Trophoblast cell (in vitro differentiated cells and primary cell): ENCODE results near the gene CLINT1.

Experiments used
- DNase-seq, 2 donors: peaks; one replicate each; pipeline ENCODE4 v3.0.0-alpha.2; 2016
- H2AFZ ChIP-seq: 2 replicates; pipeline ENCODE4 v1.6.1; 2013; ENCODE audit warnings: low read length, moderate library complexity, mild to moderate bottlenecking; ENCODE audit not compliant: insufficient read depth, poor library complexity
- H2AK5ac ChIP-seq: 2 replicates; pipeline ENCODE4 v1.6.1; 2013; ENCODE audit warnings: mild to moderate bottlenecking, low read length
- H2BK120ac ChIP-seq: 2 replicates; pipeline ENCODE4 v1.6.1; 2013; ENCODE audit warnings: low read length, mild to moderate bottlenecking, moderate library complexity; ENCODE audit not compliant: insufficient read depth, poor library complexity
- H2BK12ac ChIP-seq: 2 replicates; pipeline ENCODE4 v1.6.1; 2013; ENCODE audit warnings: mild to moderate bottlenecking, low read length, moderate library complexity
- H2BK5ac ChIP-seq: 2 replicates; pipeline ENCODE4 v1.6.1; 2013; ENCODE audit warnings: low read length, low read depth, moderate library complexity, mild to moderate bottlenecking; ENCODE audit not compliant: poor library complexity
- H3K14ac ChIP-seq: 2 replicates; pipeline ENCODE4 v1.6.1; 2013; ENCODE audit warnings: mild to moderate bottlenecking, low read length
- H3K18ac ChIP-seq: 2 replicates; pipeline ENCODE4 v1.6.1; 2013; ENCODE audit warnings: mild to moderate bottlenecking, low read length
- H3K23ac ChIP-seq: 2 replicates; pipeline ENCODE4 v1.6.1; 2013; ENCODE audit warnings: low read length
- H3K27ac ChIP-seq: 2 replicates; pipeline ENCODE4 v1.5.1; 2013; ENCODE audit warnings: low read depth, mild to moderate bottlenecking, inconsistent platforms, low read length, moderate library complexity
- H3K27me3 ChIP-seq: 2 replicates; pipeline ENCODE4 v1.6.1; 2013; ENCODE audit warnings: inconsistent platforms, mild to moderate bottlenecking, low read length, moderate library complexity; ENCODE audit not compliant: insufficient read depth
- H3K36me3 ChIP-seq, 2 experiments: 1 replicate in 1 of 2; 2 replicates in 1 of 2; pipeline ENCODE4 v1.6.1; 2013; ENCODE audit warnings: low read length in 2 of 2, mild to moderate bottlenecking in 2 of 2, moderate library complexity in 1 of 2; ENCODE audit not compliant: insufficient read depth in 2 of 2, control insufficient read depth in 1 of 2
- H3K4ac ChIP-seq: 2 replicates; pipeline ENCODE4 v1.6.1; 2013; ENCODE audit warnings: low read depth, mild to moderate bottlenecking, low read length, moderate library complexity
- H3K4me1 ChIP-seq, 2 experiments: 1 replicate in 1 of 2; 2 replicates in 1 of 2; pipeline ENCODE4 v1.6.1; 2013; ENCODE audit warnings: low read length in 2 of 2, mild to moderate bottlenecking in 2 of 2, moderate library complexity in 1 of 2; ENCODE audit not compliant: insufficient read depth in 2 of 2, control insufficient read depth in 1 of 2
- H3K4me2 ChIP-seq: 2 replicates; pipeline ENCODE4 v1.6.1; 2013; ENCODE audit warnings: inconsistent platforms, mild to moderate bottlenecking, low read length, moderate library complexity
- H3K4me3 ChIP-seq: 2 replicates; pipeline ENCODE4 v1.5.1; 2013; ENCODE audit warnings: mild to moderate bottlenecking, low read depth, low read length, inconsistent platforms
- H3K79me1 ChIP-seq: one replicate; pipeline ENCODE4 v1.6.1; 2013; ENCODE audit warnings: low read length
- H3K79me2 ChIP-seq: 2 replicates; pipeline ENCODE4 v1.6.1; 2013; ENCODE audit warnings: low read length, mild to moderate bottlenecking; ENCODE audit not compliant: control insufficient read depth, insufficient read depth, poor library complexity
- H3K9ac ChIP-seq: 2 replicates; pipeline ENCODE4 v1.6.1; 2013; ENCODE audit warnings: mild to moderate bottlenecking, low read length
- H3K9me3 ChIP-seq: 2 replicates; pipeline ENCODE4 v1.6.1; 2013; ENCODE audit warnings: low read depth, mild to moderate bottlenecking, control low read depth, inconsistent platforms, low read length; ENCODE audit not compliant: insufficient read depth
- H4K12ac ChIP-seq: 2 replicates; pipeline ENCODE4 v1.6.1; 2013; ENCODE audit warnings: low read depth, mild to moderate bottlenecking, low read length, moderate library complexity
- H4K8ac ChIP-seq: 2 replicates; pipeline ENCODE4 v1.6.1; 2013; ENCODE audit warnings: low read depth, mild to moderate bottlenecking, low read length, moderate library complexity
- H4K91ac ChIP-seq: one replicate; pipeline ENCODE4 v1.6.1; 2013; ENCODE audit warnings: low read depth, mild to moderate bottlenecking, low read length, moderate library complexity
- WGBS: extraction: QIAGEN DNeasy Blood & Tissue Kit; methylation state at CpG from one replicate; pipeline ENCODE4 v1.1.7; 2013; ENCODE audit warnings: missing lambda C conversion rate; ENCODE audit not compliant: insufficient read length, insufficient coverage; ENCODE audit errors: extremely low coverage; 5-methylcytosine and 5-hydroxymethylcytosine counted together

CLINT1 gene

DNA sequence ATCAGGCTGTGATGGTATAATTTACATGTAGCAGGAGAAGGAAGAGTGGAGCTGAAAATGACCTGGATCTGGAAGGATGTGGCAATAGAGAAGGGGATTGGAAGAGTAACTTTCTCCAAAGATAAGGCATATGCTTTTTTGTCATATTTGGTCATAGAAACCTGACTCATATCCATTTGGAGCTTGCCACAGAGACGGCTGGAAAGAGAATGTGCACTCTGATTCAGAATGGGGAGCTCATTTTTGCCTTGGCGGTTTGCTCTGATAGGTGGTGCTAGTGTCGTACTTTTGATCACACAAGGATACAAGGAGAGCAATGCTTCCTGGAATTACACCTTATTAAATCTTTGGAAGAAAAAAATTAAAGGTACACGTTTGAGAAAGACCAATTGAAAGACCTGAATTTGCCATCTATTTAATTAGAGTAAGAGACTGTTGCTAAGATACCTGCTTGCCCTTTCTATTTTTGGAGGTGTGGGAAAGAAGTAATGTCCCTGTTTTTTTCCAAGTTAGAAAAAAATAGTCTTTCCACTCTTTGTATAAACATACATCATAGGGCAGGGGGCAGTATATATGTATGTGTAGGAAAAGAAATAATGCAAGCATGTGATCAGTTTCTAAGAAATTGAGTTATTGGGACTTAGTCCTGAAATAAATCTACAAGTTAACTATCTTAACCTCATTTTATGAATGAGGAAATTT, 110.0 kb downstream of the CLINT1 start:
- Histone ChIP-seq H2BK5ac (no peak overlapping the region), H3K9me3 (no peaks in the 10 kb centered on the region), H3K4me3 (no peak overlapping the region), H4K12ac (no peak overlapping the region), H3K18ac (no peak overlapping the region), H3K14ac (no peak overlapping the region), H3K4me1 (peaks cover 0 to 7% of the 10 kb centered on the region in 2 experiments), H3K27ac (no peak overlapping the region), H3K4me2 (no peak overlapping the region), H3K9ac (no peak overlapping the region), H2AFZ (no peak overlapping the region), H4K91ac (no peak overlapping the region), H3K4ac (no peak overlapping the region), H2BK12ac (no peak overlapping the region), H2BK120ac (no peak overlapping the region), H3K27me3 (no peaks in the 10 kb centered on the region), H3K79me2 (peaks cover 4% of the 10 kb centered on the region), H3K23ac (no peak overlapping the region), H4K8ac (no peak overlapping the region), H3K36me3 (peaks cover 0 to 4% of the 10 kb centered on the region in 2 experiments), H3K79me1 (peaks cover 4% of the 10 kb centered on the region), H2AK5ac (no peak overlapping the region)
- DNase-seq = no peak
- WGBS = no CpG with 5 or more reads among the region's 4 CpGs

DNA sequence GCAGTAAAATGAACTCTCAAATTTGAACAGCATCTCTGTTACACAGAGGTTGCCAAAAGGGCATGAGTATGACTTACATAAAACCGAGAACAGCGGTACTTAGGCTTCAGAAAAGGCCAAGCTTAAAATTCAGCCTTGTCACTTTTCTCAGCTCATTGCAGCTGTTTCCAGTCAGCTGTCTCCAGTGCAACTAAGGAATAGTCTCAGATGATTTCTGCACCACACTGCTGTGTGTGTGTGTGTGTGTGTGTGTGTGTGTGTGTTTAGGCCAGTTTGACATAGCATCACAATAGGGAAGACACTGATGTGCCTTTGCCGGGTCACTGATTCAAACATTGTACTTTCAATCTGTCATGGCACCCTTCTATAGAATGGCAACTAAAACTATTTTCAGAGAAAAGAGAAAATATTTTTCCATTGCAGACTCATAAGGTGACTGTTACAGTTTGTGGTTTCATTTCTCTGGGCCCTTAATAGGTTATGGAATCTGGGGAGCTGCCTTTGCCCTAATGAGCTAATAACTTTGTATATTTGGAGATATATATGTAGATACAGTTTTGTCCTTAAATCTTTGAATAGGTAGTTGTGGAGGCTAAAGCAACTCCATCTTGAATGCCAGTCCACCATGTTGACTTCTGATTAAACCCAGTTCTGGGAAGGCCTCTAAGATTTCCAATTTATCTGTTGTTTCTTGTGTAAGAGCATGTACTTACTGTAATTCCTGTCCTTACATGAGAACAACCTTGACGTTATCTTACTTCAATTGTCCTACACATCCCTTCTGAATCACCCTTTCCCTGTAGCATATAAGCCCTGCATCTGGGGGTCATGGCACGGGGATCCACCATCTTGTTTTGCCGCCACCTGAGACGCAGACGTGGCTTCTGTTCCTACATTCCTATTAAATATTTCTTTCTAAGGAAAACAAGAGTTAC, 110.9 kb downstream of the CLINT1 start:
- DNase-seq = no peak
- Histone ChIP-seq H3K4me2 (no peak overlapping the region), H2BK12ac (no peak overlapping the region), H2BK5ac (no peak overlapping the region), H4K8ac (no peak overlapping the region), H3K4me3 (no peak overlapping the region), H3K79me2 (peaks cover 6% of the 10 kb centered on the region), H2AFZ (no peak overlapping the region), H3K79me1 (peaks cover 7% of the 10 kb centered on the region), H3K36me3 (peaks cover 0 to 3% of the 10 kb centered on the region in 2 experiments), H3K4me1 (peaks cover 0 to 7% of the 10 kb centered on the region in 2 experiments), H3K14ac (no peak overlapping the region), H3K4ac (no peak overlapping the region), H2BK120ac (no peak overlapping the region), H3K9me3 (no peaks in the 10 kb centered on the region), H3K9ac (no peak overlapping the region), H4K91ac (no peak overlapping the region), H3K27ac (no peak overlapping the region), H3K27me3 (no peaks in the 10 kb centered on the region), H2AK5ac (no peak overlapping the region), H3K18ac (no peak overlapping the region), H3K23ac (no peak overlapping the region), H4K12ac (no peak overlapping the region)
- whole genome bisulfite sequencing = no CpG with 5 or more reads among the region's 8 CpGs

DNA sequence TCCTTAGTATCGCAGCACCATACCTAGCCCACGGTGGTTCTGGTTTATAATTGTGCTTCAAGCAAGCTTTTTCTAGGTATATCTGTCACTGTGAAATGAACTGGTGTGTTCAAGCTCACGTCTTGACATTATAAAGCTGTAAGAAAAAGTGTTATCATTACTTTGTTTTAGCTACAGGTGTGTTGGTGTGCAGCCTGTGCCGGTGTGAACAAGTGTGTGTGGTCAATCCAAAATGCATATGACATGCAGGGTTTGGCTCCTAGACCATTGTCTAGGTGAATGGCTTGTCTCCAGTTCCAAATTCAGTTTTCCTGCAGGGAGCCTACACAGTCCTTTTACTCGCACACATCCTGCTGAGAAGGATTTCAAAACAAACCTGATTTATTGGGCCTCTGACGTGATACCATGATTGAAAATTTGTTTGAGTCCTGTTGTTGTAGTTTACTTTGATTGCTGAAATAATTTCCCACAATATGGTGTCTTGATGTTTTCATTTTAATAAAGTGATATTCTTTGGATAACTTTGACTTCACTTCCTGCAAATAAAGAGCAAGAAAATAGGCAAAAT, 111.7 kb downstream of the CLINT1 start:
- H3K9ac ChIP-seq = no peak overlapping the region
- peaks cover 0 to 3% of the 10 kb centered on the region in 2 experiments for H3K36me3 ChIP-seq
- no peak overlapping the region for H2AFZ ChIP-seq
- no peak overlapping the region for H3K4ac ChIP-seq
- no peak overlapping the region for H3K27ac ChIP-seq
- H3K4me2 ChIP-seq = no peak overlapping the region
- no peak overlapping the region for H2BK12ac ChIP-seq
- DNase-seq = no peak
- H3K79me1 ChIP-seq = peaks cover 7% of the 10 kb centered on the region
- H3K79me2 ChIP-seq = peaks cover 6% of the 10 kb centered on the region
- no peak overlapping the region for H3K4me3 ChIP-seq
- peaks cover 0 to 7% of the 10 kb centered on the region in 2 experiments for H3K4me1 ChIP-seq
- no peak overlapping the region for H4K12ac ChIP-seq
- no peak overlapping the region for H2AK5ac ChIP-seq
- H3K27me3 ChIP-seq = no peaks in the 10 kb centered on the region
- no peak overlapping the region for H2BK5ac ChIP-seq
- no peak overlapping the region for H4K91ac ChIP-seq
- WGBS = no CpG with 5 or more reads among the region's 6 CpGs
- H3K23ac ChIP-seq = no peak overlapping the region
- no peak overlapping the region for H2BK120ac ChIP-seq
- H3K18ac ChIP-seq = no peak overlapping the region
- H3K9me3 ChIP-seq = no peaks in the 10 kb centered on the region
- H3K14ac ChIP-seq = no peak overlapping the region
- H4K8ac ChIP-seq = no peak overlapping the region

DNA sequence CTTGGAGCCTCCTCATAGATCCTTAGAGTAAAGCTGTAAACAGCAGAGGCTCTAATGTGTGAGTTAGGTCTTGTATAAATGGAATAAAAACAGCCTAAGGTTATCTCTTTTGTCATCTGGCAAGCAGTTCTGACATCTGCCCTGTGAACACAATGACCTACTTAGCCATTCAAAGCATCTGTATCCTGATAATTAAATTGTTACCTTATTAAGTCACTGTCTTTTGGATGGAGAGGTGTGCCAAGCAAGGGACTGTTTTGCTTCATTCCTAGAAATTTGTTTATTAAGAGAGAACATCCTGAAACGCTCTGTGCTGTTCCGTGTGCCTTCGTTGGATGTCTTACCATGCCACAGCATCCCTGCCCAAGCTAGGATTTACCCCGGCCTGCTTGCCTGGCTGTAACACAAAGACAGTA, 113.9 kb downstream of the CLINT1 start:
- Histone ChIP-seq H3K79me2 (peaks cover 6% of the 10 kb centered on the region), H3K4me1 (peaks cover 0 to 7% of the 10 kb centered on the region in 2 experiments), H4K8ac (no peak overlapping the region), H3K4me3 (no peak overlapping the region), H2BK120ac (no peak overlapping the region), H2BK12ac (no peak overlapping the region), H3K27ac (no peak overlapping the region), H4K12ac (no peak overlapping the region), H3K9ac (no peak overlapping the region), H3K27me3 (no peaks in the 10 kb centered on the region), H3K4ac (no peak overlapping the region), H3K18ac (no peak overlapping the region), H3K79me1 (peaks cover 7% of the 10 kb centered on the region), H3K9me3 (no peaks in the 10 kb centered on the region), H2AFZ (no peak overlapping the region), H2AK5ac (no peak overlapping the region), H3K4me2 (peak overlapping the region; percentile 84), H2BK5ac (no peak overlapping the region), H3K23ac (peak overlapping the region; percentile 76), H4K91ac (no peak overlapping the region), H3K36me3 (no peaks in the 10 kb centered on the region), H3K14ac (no peak overlapping the region)
- DNase-seq = peak in 1 of 2 donors; percentile 18
- WGBS = no CpG with 5 or more reads among the region's 4 CpGs
